Stimulated activated CD4-positive, alpha-beta T cell treated with anti-CD3 and anti-CD28 coated beads, TNF-alpha, amount 100 ng/mL, for 48 hours (primary cell): Measurements from ENCODE around the gene CFAP69.
"Not testable (repeated sequence)": the region's sequence is repeated elsewhere in the genome, so short reads cannot be mapped to it uniquely, and the experiment has no call there.

Experiments
- DNase-seq, 3 donors: peaks; one replicate each; pipeline ENCODE4 v3.0.0-alpha.2; 2020; ENCODE audit warnings: low read depth in 3 of 3

CFAP69 gene

DNA sequence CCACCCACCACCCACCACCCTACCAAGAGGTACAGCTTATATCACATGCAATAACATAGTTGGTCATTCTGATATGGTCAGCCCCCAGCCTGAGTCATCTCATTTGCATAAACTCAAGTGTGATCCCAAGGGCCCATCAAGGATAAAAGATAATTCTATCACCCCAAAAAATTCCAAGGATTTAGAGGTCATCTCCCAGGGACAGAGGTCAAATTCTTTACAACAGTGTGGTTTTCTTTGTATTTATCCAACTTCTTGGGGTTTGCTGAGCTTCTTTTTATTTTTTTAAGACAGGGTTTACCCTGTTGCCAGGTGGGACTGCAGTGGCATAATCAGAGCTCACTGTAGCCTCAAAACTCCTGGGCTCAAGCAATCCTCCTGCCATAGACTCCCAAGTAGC, 92.1 kb downstream of the CFAP69 start:
- DNase-seq, result no peak

DNA sequence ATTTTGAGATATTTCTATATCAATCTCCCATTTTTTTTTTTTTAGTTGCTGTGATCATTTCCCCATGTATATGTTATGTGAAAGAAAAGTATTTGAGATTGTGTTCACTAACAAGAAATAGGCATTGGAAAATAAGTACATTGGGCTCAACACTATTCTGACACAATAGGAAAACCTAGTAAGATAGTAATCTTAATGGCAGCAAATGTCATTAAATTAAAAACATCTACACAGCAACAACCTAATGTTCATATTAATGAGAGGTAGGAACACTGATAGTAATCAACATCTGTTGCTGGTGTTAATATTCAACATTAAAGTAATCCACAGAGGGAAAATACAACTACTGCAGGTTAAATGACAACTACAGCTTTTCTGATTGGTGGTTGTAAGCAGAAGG, 100.0 kb downstream of the CFAP69 start:
- DNase-seq, result no peak

DNA sequence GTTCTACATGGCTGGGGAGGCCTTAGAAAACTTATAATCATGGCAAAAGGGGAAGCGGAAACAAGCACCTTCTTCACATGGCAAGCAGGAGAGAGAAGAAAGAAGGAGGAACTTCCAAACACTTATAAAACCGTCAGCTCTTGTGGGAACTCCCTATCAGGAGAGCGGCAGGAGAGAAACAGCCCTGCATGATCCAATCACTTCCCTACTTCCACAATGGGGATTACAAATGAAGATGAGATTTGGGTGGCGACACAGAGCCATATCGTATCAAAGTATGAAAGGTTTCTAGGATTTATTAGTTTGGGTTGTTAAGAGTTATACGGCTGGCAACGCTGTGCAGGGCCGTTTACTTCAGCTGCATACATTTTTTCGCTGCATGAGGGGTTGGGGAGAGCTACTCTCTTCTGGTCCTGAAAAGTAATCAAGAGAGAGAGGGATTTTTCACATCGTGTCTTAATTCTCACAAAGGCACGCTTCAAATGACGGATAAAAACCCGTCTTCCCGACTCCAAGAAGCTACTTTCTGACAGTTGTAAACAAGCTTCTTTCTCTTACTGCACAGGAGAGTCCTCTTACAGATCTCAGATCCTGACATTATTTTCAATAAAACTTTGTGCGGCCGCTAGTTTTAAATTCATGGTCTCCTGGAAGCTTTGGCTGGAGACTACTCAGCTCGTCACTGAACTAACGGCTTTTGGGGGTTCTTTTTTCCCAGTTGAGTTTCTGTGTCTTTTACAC, 100.8 kb downstream of the CFAP69 start:
- DNase-seq, result peak in 1 of 3 donors; percentile 4

GRCh38 chr7:90346336-90347125, 101.6 kb downstream of the CFAP69 start, which contains the start of gene GTPBP10:
Gene GTPBP10 (plus strand): TSS chr7:90346716. CDS start chr7:90346742, 26 bp downstream.
- peak; percentile 89 to 90 (median 89) for DNase-seq

GRCh38 chr7:90347759-90348158, 102.8 kb downstream of the CFAP69 start:
- no peak for DNase-seq

DNA sequence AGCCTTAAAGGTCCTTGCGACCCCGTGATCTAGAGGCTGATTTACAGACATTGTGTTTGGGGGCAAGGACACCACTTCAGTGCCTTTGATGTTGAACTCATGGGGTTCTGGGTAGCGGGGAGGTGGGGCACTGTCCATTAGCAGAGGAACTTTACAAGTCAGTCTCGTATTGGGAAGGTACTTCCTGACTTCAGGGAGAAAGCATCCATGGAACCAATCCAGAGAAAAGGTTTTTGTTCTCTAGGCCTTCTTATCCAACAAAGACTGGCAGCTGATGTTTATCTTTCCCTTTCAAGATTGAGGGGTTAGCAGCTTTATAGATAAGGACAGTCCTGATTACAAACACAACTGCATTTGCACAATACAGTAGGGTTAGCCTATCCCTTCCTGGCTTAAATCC, 104.3 kb downstream of the CFAP69 start:
- no peak for DNase-seq

- not testable (repeated sequence) for DNase-seq
Observed at GRCh38 chr7:90350032-90350431, 105.1 kb downstream of the CFAP69 start.

DNA sequence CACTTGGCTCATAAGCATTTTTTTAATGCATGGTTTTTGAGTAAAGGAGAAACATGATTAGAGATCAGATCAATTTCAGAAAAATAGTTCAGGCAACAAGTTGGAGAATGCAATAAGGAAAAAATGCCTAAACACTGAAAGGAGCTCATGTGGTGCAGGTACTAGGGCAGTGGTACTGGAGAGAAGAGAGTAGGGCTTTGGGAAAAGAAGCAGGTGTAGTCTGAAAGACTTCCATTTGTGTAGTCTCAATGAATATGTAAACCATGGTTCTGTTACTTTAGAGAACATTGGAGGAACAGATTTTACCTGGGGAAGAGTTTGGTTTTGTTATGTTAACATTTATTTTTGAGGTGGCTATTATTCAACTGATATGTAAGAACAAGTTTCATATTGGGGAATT, 107.0 kb downstream of the CFAP69 start:
- no peak for DNase-seq
